ENCODE data around the gene KCNC1. TPM values are rescaled to one million over a fixed set of nuclear protein-coding genes. Genes with fewer than 3 reads are reported as not detected.

KCNC1 gene
- total and polyA plus RNA-seq, 3 donors from 2014 or later: 3.3 to 5.8 (median 5.2) TPM

GRCh38 chr11:17816232-17816931 lies 81.8 kb downstream of the KCNC1 start:
- Histone ChIP-seq H3K36me3 (ENCODE audit: low read depth, missing control alignments) (no peaks in the 10 kb centered on the region), H3K4me3 (no peak overlapping the region), H3K4me1 (peaks cover under 1% of the 10 kb centered on the region), H3K27ac (no peak overlapping the region), H3K27me3 (no peaks in the 10 kb centered on the region), H3K9me3 (no peaks in the 10 kb centered on the region)
- intact Hi-C loops (cut with DNase I; ENCODE audit: low total_unique reads): no loop called here
- DNase-seq: no peak
- TF ChIP-seq CTCF (IDR thresholded peaks at IDR 0.05) (no peak), POLR2A (IDR thresholded peaks at IDR 0.05) (no peak)
- 49 to 62% methylated on average over 4 of the region's 4 CpGs for WGBS, 2 donors

GRCh38 chr11:17821648-17822400 lies 87.2 kb downstream of the KCNC1 start:
- no peaks in the 10 kb centered on the region for H3K27me3 ChIP-seq
- H3K4me3 ChIP-seq: no peak overlapping the region
- H3K9me3 ChIP-seq: no peaks in the 10 kb centered on the region
- H3K27ac ChIP-seq: no peak overlapping the region
- H3K36me3 ChIP-seq (ENCODE audit: low read depth, missing control alignments): no peaks in the 10 kb centered on the region
- TF ChIP-seq POLR2A (IDR thresholded peaks at IDR 0.05) (no peak), CTCF (IDR thresholded peaks at IDR 0.05) (no peak)
- H3K4me1 ChIP-seq: no peaks in the 10 kb centered on the region
- no peak for DNase-seq
- 82 to 85% methylated on average over 4 of the region's 4 CpGs for WGBS, 2 donors
- intact Hi-C loops (cut with DNase I; ENCODE audit: low total_unique reads): no loop called here

GRCh38 chr11:17822401-17822781 lies 87.8 kb downstream of the KCNC1 start:
- Histone ChIP-seq H3K36me3 (ENCODE audit: low read depth, missing control alignments) (no peaks in the 10 kb centered on the region), H3K4me3 (no peak overlapping the region), H3K9me3 (no peaks in the 10 kb centered on the region), H3K27ac (no peak overlapping the region), H3K4me1 (no peaks in the 10 kb centered on the region), H3K27me3 (no peaks in the 10 kb centered on the region)
- no peak for DNase-seq
- 89 to 92% methylated on average over 5 of the region's 5 CpGs for WGBS, 2 donors
- TF ChIP-seq CTCF (IDR thresholded peaks at IDR 0.05) (no peak), POLR2A (IDR thresholded peaks at IDR 0.05) (no peak)
- intact Hi-C loops (cut with DNase I; ENCODE audit: low total_unique reads): no loop called here

- Histone ChIP-seq H3K36me3 (ENCODE audit: low read depth, missing control alignments) (no peaks in the 10 kb centered on the region), H3K4me3 (no peak overlapping the region), H3K9me3 (no peaks in the 10 kb centered on the region), H3K27me3 (no peaks in the 10 kb centered on the region), H3K27ac (no peak overlapping the region), H3K4me1 (peaks cover 6% of the 10 kb centered on the region)
- intact Hi-C loops (cut with DNase I; ENCODE audit: low total_unique reads): no loop called here
- WGBS, 2 donors: 93% methylated on average over 5 of the region's 5 CpGs
- TF ChIP-seq CTCF (IDR thresholded peaks at IDR 0.05) (no peak), POLR2A (IDR thresholded peaks at IDR 0.05) (no peak)
- DNase-seq: no peak
Observed at GRCh38 chr11:17827006-17827405, 92.4 kb downstream of the KCNC1 start.
